ENCODE measurements around the gene ADAD2.
"Not testable (repeated sequence)": the region's sequence is repeated elsewhere in the genome, so short reads cannot be mapped to it uniquely, and the experiment has no call there.

The ADAD2 gene

DNA sequence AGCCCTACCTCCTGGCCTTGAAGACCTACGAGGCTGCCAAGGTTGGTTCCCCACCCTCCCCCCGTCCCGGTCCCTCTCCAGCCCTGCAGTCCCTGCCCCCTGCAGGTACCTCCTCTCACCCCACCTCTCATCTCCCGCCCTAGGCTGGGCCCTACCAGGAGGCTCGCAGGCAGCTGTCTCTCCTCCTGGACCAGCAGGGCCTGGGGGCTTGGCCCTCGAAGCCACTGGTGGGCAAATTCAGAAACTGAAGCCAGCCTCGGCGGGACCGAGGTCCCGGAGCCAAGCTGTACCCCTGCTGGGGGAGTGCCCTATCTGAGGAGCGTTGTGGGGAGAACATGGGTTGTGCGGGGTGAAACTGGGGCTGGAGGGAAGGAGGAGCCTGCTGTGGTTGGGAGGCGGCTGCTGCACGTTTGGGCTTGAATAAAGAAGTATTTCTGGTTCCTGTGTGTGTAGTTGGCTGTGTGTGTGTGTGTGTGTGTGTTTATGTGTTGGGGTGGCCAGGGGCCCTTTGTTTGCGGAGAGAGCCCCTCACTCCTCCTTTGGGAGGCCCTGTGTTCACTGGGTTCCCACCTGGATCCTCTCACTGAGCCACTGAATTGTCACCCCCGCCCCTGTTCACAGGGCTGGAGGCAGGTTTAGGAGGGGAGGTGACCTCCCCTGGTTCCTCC is 5.9 kb downstream of the ADAD2 start:
- no peak for DNase-seq

DNA sequence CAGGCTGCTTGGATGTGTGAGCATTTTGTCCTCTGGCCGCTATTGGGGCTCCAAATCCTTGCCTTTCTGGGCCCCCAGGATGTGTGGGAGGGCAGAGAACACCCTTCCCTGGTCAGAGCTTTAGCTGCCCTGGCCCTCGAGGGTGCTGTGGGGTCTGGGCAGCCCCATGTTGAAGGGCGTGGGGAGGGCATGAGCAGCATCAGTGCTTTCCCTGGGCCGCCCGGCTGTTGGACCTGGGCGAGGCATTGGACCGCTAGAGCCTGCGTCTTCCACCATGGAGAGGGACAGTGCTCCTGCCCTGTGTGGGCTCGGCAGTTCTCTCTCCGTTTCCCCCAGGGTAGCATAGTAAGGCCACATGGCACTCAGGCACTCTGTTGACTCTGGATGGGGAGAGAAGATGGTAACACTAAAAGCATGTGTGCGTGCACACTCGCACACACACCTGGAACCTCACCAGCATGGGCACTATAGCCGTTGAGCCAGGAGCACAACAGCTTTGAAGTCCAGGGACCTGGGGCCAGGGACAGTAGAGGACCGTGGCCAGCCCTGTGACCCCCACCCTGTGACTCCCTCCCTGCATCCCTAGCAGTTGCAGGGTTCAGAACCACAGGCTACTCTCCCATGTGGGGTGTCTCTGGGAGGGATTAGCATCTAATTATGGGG is 6.6 kb downstream of the ADAD2 start:
- DNase-seq = no peak

DNA sequence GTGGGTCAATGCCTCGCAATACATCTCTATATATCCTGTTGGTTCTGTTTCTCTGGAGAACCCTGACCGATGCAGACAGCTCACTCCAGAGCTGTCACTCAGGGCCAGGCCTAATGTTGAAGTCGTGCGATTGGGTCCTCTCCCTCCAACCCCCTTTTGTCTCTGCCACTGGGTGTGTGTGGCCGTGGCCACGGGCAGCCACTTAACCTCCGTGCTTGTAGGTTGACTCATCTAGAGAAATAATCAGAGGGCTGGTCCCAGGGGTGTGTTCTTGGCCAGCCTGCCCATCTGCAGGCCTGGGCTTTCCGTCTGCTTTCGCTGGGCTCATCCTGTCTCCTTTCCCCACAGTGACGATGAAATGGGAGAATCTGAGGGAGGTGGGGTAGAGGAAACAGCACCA is 7.4 kb downstream of the ADAD2 start:
- DNase-seq = no peak

DNA sequence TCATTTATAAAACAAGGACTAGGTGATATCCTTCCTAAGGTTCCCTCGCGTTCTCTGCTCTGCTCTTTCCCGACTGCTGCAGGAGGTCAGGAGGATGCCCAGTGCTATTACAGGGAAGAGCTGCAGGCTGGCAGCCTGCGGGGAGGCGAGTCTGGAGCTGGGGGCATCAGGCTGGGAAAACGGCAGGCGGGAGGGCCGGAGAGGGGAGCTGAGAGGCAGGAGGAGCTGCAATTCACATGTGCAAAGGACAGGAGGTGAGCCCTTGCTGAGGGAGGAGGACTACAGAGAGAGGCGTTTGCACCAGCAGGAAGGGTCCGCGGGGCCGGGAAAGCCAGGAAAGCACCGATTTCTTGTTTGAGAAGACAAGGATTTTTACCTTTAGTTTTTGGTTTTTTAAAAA is 8.1 kb downstream of the ADAD2 start:
- DNase-seq = no peak

DNA sequence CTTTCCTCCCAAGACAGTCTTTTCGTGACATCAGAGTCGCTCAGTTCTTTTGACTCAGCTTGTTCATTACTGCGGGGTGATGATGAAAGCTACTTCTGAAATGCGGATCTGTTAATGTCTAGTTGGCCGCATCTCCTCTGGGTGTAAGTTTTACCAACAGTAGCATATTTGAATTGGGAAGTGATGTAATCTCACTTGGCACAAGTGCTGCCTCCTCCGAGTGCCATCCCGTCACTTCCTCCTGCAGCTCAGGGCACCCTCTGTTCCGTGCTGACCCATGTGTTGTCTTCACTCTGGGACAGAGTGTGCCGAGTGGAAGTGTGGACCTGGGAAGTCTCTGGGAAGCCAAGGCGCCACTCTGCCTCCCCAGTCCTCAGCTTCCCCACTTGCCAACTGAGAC is 8.9 kb downstream of the ADAD2 start:
- no peak for DNase-seq

DNA sequence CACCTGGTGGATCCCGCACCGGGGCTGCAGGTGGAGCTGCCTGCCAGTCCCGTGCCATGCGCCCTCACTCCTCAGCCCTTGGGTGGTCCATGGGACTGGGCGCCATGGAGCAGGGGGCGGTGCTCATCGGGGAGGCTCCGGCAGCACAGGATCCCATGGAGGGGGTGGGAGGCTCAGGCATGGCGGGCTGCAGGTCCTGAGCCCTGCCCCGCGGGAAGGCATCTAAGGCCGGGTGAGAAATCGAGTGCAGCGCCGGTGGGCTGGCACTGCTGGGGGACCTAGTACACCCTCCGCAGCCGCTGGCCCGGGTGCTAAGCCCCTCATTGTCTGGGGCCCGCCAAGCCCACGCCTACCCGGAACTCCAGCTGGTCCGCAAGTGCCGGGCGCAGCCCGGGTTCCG is 13.6 kb downstream of the ADAD2 start:
- DNase-seq = not testable (repeated sequence)

DNA sequence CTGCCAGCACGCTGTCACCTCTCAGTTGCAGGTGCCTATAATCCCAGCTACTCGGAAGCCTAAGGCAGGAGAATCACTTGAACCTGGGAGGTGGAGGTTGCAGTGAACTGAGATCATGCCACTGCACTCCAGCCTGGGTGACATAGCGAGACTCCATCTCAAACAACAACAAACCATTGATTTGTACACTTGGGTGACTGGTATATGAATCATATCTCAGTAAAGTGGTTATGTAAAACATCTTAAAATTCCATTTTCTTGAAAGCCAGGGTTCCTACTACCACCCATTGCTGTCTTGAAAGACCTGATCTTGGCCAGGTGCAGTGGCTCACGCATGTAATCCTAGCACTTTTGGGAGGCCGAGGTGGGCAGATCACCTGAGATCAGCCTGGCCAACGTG is 14.2 kb downstream of the ADAD2 start:
- not testable (repeated sequence) for DNase-seq

DNA sequence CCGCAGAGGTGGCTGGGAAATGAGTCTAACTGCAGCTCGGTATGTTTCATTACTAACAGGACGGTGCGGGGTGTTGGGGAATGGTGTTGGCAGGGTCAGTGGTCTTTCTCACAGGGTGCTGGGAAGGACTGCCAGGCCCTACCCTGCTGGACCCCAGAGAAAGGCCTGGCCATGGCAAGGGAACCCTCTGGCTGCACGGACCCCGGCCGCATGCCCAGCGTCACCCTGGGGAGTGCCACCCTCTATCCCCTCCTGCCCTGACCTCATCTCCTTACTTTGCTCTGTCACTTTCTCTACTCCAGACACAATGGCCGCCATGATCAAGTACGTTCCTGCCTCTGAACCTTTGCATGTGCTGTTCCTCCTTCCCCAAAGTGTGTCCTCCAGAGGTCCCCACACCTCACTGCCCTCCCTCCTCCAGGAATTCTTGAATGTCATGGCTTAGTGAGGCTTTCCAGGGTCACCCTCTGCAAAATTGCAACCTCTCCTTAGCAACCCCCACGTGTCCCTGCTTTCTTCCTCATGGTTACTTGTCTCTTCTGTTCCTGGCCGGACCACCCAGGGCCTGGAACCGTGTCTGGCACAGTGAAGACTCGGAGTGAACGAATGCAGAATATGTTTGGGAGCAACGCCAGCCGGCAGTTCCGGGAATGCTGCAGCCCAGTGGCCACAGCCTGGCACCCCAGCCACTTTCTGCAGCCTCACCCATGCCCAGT is 15.2 kb downstream of the ADAD2 start:
- no peak for DNase-seq

DNA sequence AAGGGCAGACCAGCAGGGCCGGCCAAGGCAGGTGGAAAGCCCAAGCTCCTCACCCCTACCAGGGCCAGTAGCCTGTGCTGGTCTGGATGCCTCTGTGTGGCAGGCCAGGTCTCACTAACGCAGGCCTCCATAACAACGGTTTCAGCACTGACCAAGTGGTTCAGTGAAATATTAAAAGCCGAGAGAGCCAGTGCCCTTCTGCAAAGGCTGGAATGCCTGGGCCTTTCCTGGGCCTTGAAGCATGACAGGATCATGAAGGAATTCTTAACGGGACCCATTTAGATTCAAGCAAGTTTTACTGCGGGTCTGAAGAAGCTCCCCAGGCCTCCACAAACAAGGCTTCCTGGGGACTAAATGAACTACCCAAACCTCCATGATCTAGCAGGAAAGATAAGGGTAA is 16.3 kb downstream of the ADAD2 start:
- DNase-seq = no peak

DNA sequence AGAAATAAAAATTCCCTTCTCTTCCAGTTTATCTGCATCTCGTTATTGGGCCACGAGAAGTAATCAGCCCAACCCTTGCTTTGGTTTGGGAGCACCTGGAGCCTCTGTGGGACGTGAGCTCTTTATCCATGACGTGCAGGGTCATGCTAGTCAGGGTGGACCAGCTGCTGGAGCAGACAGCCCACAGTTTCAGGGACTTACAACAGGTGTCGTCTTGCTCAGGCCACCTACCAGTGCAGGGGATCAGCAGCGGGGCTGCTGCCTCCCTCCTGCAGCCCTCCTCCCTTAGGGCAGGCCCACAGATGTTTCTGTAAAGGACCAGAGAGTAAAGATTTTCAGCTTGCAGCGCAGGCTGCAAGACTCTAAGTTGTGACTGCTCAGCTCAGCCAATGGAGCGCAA is 16.9 kb downstream of the ADAD2 start:
- no peak for DNase-seq

DNA sequence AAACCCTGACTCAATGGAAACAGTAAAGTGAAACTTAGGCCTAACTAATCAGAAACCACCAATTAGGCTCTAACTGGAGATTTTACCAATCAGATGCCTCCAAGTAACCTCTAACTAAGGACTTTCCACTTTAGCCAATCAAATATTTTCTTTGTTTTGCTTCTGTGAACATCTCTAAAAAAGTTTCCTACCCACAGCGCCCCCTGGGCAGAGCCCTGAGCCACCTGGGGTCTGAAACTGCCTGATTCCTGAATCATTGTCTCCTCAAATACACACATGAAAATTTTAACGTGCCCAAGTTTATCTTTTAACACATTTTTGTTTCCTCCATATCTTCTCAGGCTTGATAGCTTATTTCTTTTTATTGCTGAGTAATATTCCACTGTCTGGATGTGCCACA is 19.0 kb downstream of the ADAD2 start:
- DNase-seq = no peak

DNA sequence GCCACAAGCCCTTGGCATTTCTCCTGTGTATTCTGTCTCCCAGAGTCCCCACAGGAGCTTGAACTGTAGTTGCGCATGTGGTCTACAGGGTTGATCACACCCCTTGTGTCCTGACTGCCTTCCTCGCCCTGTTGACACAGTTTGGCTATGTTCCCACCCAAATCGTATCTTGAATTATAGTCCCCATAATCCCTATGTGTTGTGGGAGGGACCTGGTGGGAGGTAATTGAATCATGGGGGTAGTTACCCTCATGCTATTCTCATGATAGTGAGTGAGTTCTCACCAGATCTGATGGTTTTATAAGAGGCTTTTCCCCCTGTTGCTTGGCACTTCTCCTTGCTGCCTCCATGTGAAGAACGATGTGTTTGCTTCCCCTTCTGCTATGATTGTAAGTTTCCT is 21.2 kb downstream of the ADAD2 start:
- DNase-seq = no peak

DNA sequence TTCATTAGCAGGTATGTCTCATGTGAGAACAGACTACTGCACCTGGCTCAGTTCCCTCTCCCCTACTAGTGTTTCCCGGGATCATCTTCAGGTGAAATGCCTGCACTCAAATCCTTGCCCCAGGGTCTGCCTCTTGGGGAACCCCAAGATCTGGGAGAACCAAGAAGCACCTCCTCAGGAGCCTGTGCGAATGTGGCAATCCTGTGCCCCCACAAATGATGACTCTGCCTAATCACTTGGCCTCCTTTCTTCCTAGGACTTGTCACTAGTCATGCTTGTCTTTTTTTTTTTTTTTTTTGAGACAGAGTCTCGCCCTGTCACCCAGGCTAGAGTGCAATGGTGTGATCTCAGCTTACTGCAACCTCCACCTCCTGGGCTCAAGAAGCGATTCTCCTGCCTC is 21.7 kb downstream of the ADAD2 start:
- DNase-seq = no peak

DNA sequence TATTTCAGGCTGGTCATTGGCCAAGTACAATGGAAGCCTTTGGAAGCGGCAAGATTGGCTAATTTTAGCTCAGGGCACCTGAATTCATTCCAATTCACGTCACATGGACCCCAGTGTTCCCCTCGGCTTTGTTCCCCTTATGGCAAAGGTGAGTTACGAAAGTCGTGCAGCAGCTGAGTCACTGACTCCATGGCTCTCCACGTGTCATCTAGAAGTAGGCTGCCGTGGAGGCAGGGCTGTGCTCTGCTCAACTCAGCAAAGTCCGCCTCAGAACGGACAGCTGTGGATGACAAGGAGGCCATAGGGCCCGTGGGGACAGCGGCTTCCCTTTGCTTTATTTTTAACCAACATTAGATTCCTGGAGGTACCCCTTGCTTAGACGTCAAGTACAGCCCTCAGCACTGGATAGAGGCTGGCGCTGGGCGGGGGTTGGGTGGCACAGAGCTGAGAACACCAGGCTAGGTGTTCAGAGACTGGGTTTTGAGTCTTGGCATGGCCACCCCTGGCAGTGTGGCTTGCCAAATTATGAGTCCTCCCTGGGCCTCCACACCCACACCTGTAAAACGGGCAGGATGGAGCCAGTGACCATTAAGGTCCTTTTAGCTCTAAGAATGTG is 23.6 kb downstream of the ADAD2 start:
- no peak for DNase-seq

DNA sequence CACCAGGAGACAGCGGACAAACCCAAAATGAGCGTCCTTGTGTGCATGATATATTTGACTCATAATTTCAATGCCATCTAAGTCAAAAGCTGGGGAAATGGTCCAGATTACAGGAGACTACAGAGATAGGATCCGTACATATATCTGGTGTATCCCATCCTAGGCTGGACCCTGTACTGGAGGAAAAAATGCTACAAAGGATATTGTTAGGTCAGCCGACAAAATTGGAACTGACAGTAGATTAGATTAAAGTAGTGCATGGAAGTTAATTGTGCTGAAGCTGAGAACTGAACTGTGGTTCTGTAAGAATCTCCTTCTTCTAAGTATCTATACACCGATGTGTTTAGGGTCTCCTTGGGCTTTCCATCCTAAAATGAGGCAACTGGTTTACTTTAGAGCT is 24.6 kb downstream of the ADAD2 start:
- DNase-seq = no peak

DNA sequence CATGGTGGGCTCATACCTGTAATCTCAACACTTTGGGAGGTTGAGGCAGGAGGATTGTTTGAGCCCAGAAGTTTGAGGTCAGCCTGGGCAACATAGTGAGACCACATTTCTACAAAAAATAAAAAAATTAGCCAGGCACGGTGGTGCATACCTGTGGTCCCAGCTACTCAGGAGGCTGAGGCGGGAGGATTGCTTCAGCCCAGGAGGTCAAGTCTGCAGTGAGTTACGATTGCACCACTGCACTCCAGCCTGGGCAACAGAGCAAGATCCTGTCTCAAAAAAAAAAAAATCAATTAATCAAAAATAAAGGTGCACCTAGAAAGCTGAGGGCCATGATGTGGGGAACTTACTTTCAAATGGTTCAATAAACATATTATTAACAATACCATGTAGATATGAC is 25.2 kb downstream of the ADAD2 start:
- DNase-seq = not testable (repeated sequence)

DNA sequence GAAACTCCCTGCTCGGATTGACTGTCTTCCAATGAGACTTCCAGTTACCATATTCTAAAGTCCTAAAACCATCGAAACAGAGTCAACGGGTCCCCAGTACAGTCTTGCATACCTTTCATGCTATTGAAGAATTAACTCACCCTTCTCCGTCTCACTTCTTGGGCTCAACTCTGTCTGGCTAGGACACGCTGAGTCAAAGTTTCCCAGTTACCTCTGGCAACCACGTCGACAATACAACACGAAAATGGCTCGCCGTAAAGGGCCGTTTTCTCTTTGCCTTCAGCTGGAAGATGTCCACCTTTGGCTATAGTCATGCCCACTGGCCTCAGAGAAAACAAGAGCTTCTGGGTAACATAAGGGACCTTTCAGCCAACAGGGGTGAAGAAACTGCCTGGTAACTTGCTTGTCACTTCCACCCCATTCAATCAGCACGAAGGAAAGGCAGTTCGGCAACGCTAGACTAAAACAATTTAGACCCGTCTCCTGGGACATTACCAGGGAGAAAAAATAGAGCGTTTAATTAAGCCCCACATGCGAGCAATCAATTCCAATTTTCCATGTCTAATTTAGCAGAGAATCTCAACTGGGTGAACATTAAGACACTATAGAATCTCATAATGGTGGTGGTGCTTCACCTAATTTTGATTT is 27.3 kb downstream of the ADAD2 start:
- DNase-seq = no peak

DNA sequence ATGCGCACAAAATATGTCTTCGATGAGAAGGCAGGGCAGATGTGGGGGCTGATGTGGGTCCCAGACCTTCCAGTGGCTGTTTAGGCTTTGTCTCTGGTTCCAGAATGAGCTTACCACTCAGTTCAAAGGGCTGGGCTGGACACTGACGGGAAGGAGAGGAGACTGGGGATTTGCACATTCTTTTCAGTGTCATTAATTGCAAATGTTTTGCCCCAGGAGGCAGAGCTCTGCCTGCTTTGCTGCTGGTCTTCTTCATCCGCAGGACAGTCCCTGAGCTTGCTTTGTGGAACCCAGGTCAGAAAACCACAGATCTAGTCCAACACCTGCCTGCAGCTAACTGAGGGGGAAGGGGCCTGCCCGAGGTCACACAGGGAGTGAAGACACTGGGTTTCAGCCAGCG is 28.0 kb downstream of the ADAD2 start:
- DNase-seq = no peak

DNA sequence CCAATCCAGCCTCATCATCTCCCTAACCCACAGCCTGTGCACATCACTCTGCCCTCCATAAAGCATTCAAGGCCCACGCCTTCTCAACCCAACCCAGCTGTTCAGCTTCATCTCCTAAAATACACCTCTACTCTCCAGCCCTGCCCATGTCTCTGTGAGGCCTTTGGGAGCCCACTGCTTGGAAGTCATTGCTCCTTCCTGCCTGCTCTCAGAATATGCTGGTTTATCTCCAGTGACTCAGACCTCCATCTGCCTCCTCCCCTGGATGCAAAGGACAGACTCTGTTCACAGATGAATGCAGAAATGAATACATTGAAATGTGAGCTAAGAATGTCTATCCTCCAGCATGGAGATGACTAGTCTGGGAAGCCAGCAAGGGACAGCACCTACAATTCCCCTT is 29.9 kb downstream of the ADAD2 start:
- DNase-seq = no peak

DNA sequence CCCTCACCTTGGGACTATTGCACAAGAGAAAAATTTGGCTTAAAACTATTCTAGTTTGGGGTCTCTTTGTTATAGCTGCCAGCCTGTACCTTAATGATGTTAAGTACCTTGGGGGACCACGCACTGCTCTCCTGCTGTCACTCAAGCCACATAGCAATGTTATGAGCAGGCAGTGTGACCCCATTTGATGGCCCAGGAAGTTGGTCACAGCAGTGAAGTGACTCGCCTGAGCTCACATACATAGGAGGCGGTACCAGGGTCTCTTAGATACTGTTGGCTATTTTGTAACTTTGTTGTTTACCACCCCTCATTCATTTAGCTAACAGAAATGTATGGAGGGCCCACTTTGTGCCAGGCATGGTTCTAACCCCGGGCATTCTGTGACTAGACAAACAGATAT is 32.5 kb downstream of the ADAD2 start:
- no peak for DNase-seq

DNA sequence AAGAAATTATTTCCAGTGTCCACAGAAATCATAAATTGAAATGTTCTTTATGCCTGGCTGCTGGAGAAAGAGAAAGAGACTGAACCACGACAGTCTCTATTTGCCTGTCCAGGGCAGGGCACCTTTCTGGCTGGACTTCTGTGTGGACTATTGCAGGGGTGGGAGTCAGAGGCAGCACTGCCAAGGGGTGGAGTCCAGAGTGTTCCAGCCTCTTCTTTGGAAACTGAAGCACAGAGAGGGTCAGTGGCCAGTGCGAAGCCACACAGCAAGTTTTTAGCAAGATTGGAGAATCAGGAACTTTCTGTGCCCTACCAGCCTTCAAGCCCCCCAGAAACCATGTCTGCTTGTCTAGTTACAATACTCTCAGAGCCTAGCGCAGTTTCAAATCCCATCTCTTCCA is 33.6 kb downstream of the ADAD2 start:
- DNase-seq = no peak

DNA sequence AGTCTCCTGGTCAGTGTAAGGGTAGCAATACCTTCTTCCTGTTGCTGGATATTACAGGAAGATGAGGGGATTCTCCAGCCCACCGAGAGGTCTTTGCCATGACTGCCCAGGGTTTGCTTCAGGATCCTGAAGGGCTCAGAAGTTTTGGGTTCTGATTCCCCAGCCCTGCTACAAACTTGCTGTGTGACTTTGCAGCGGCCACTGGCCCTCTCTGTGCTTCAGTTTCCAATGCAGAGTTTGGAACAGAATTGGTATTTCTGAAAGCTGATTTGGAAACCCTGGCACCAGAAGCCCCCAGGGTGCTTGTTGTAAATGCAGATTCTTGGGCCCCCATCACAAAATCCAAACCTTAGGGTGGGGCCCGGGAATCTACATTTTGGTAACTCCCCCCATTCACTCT is 34.2 kb downstream of the ADAD2 start:
- no peak for DNase-seq

DNA sequence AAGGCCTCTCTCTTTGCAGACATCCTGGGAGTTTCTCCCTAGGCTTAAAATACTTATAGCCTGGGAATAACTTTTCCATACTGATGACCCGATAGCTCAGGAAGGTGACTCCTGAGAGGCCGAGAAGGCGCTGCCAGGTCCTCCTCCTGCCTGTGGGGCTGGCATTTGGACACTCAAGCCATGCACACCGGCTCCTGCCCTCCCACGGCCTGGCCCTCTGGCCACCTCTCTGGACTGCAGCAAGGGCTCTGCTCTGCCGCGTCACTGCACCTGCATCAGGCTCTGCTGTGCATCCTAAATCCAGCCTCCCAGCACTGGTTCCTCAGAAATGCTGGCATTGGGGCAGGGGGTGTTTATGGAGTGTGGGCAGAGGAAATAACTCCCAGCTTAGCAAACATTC is 34.6 kb downstream of the ADAD2 start:
- DNase-seq = no peak

DNA sequence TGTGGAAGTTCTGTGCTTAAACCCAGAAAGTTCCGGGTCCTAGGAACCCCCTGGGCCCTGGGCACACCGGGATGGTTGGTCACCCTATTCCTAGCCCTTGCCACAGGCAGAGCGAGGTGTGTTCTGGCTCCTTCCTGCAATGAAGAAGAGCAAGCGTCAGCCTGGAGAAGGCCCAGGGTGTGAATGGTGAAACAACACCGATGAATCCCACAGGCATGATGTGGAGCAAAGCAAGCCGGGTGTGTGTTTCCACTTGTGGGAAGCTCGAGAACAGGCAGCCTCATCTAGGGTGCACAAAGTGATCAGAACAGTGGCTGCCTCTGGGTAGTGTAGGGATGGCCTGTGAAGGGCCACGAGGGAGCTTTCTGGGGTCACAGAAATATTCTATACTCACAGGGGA is 35.1 kb downstream of the ADAD2 start:
- DNase-seq = no peak
